ENCODE measurements around the gene SH3BGR. TPM values are rescaled to one million over a fixed set of nuclear protein-coding genes. Genes with fewer than 3 reads are reported as not detected.

SH3BGR gene
- total and polyA plus RNA-seq, 2 donors (not counting 3 experiments of a cell fraction or from before 2014, with no cell fraction given): 1.1 TPM; not detected in 1

DNA sequence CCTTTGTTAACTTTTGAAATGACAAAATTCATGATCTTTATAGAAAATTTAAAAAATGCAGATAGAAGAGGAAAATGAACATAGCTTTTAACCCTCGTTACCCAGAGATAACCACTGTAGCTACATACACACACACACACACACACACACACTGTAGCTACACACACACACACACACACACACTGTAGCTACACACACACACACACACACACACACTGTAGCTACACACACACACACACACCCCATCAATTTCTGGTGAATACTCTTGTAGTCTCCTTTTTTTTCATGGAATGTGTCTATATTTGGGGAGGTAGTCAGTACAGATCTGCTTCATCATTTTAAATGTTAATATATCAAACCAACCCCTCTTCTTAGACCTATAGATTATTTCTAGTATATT, 58.5 kb downstream of the SH3BGR start:
- dilution Hi-C loops (cut with MboI; ENCODE audit: extremely low pct_ligation_motif_present, low sequenced_read_pairs): loop anchor here (25.0 kb wide), 1 partner anchor 202 kb away; no protein-coding TSS in a partner anchor
- no TSS peak for BruUV-seq (replicated peaks)
- Histone ChIP-seq H3K9ac (replicated peaks; ENCODE audit: extremely low read depth, insufficient read depth, low read length) (no peak overlapping the region), H4K20me1 (replicated peaks; ENCODE audit: control insufficient read depth, extremely low read depth, insufficient read depth, low read length) (no peaks in the 10 kb centered on the region), H3K4me1 (ENCODE audit: control insufficient read depth, extremely low read depth, insufficient read depth, low read length) (no peaks in the 10 kb centered on the region), H3K36me3 (ENCODE audit: control insufficient read depth in 2 of 2, extremely low read depth in 1 of 2, insufficient read depth in 2 of 2, low read length in 2 of 2) (no peaks in the 10 kb centered on the region), H3K27ac (ENCODE audit: insufficient read depth, low read depth, low read length) (no peak overlapping the region), H3K79me2 (ENCODE audit: control insufficient read depth, insufficient read depth, low read length) (no peaks in the 10 kb centered on the region), H3K9me1 (replicated peaks; ENCODE audit: control insufficient read depth, extremely low read depth, insufficient read depth, low read length) (no peaks in the 10 kb centered on the region), H2AFZ (ENCODE audit: low read depth, low read length) (no peak overlapping the region), H3K4me3 (replicated peaks in 1 of 3; ENCODE audit: insufficient read depth in 1 of 3, low read depth in 1 of 3, low read length in 3 of 3) (no peak overlapping the region), H3K27me3 (ENCODE audit: control insufficient read depth in 2 of 2, insufficient read depth in 2 of 2, low read length in 2 of 2) (no peaks in the 10 kb centered on the region), H3K9me3 (replicated peaks; ENCODE audit: control insufficient read depth, insufficient read depth, low read length) (no peaks in the 10 kb centered on the region), H3K4me2 (ENCODE audit: insufficient read depth, low read length) (no peak overlapping the region)
- intact Hi-C loops (cut with micrococcal nuclease): no loop called here
- POLR2A ChIA-PET: no interaction called here
- CTCF ChIA-PET: interaction anchor here (0.9 kb wide), 1 partner anchor 8 kb away, joined by 4 read pairs; no protein-coding TSS in a partner anchor
- DNase-seq (ENCODE audit: low read depth, low spot score): no peak
- FAIRE-seq: no peak
- no peak for TF ChIP-seq FOS (IDR thresholded peaks at IDR 0.05; ENCODE audit: borderline replicate concordance, insufficient read depth, low read length)
- TF ChIP-seq POLR2A (IDR thresholded peaks at IDR 0.05; ENCODE audit: low read depth, low read length): no peak
- no peak for TF ChIP-seq POLR2AphosphoS5 (IDR thresholded peaks at IDR 0.05; ENCODE audit: insufficient read depth, low read depth, low read length)
- no peak for TF ChIP-seq JUN (IDR thresholded peaks at IDR 0.05; ENCODE audit: borderline replicate concordance, insufficient read depth, insufficient read length, low read depth)
- TF ChIP-seq MAX (IDR thresholded peaks at IDR 0.05; ENCODE audit: insufficient read depth, insufficient read length): no peak
- no peak for TF ChIP-seq GATA2 (IDR thresholded peaks at IDR 0.05; ENCODE audit: insufficient read depth, insufficient read length, low read depth, low read length)
- TF ChIP-seq MYC (IDR thresholded peaks at IDR 0.05; ENCODE audit: low read depth, low read length): no peak

DNA sequence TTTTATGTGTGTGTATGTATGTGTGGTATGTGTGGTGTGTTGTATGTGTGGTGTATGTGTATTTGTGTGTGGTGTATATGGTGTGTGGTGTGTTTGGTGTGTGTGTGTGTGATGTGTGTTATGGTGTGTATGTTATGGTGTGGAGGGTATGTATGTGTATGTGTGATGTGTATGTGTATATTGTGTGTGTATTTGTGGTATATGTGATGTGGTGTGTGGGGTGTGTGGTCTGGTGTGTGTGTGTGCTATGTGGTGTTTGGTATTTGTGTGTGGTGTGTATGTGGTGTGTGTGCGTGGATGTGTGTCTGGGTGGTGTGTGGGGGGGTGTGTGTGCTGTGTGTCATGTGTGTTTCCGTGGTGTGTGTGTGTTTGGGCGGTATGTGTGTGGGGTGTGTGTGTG, 59.3 kb downstream of the SH3BGR start:
- POLR2A ChIA-PET: no interaction called here

More for the DNA sequence above, 59.3 kb downstream of the SH3BGR start:
- Histone ChIP-seq H3K9me1 (replicated peaks; ENCODE audit: control insufficient read depth, extremely low read depth, insufficient read depth, low read length) (no peaks in the 10 kb centered on the region), H3K9ac (replicated peaks; ENCODE audit: extremely low read depth, insufficient read depth, low read length) (no peak overlapping the region), H3K79me2 (ENCODE audit: control insufficient read depth, insufficient read depth, low read length) (no peaks in the 10 kb centered on the region), H3K4me2 (ENCODE audit: insufficient read depth, low read length) (no peak overlapping the region), H3K27ac (ENCODE audit: insufficient read depth, low read depth, low read length) (no peak overlapping the region), H3K36me3 (ENCODE audit: control insufficient read depth in 2 of 2, extremely low read depth in 1 of 2, insufficient read depth in 2 of 2, low read length in 2 of 2) (no peaks in the 10 kb centered on the region), H2AFZ (ENCODE audit: low read depth, low read length) (no peak overlapping the region), H3K9me3 (replicated peaks; ENCODE audit: control insufficient read depth, insufficient read depth, low read length) (no peaks in the 10 kb centered on the region), H3K27me3 (ENCODE audit: control insufficient read depth in 2 of 2, insufficient read depth in 2 of 2, low read length in 2 of 2) (no peaks in the 10 kb centered on the region), H3K4me1 (ENCODE audit: control insufficient read depth, extremely low read depth, insufficient read depth, low read length) (no peaks in the 10 kb centered on the region), H4K20me1 (replicated peaks; ENCODE audit: control insufficient read depth, extremely low read depth, insufficient read depth, low read length) (no peaks in the 10 kb centered on the region), H3K4me3 (replicated peaks in 1 of 3; ENCODE audit: insufficient read depth in 1 of 3, low read depth in 1 of 3, low read length in 3 of 3) (no peak overlapping the region)
- DNase-seq (ENCODE audit: low read depth, low spot score): no peak
- dilution Hi-C loops (cut with MboI; ENCODE audit: extremely low pct_ligation_motif_present, low sequenced_read_pairs): loop anchor here (25.0 kb wide), 1 partner anchor 201 kb away; no protein-coding TSS in a partner anchor
- BruUV-seq (replicated peaks): no TSS peak
- no peak for TF ChIP-seq JUN (IDR thresholded peaks at IDR 0.05; ENCODE audit: borderline replicate concordance, insufficient read depth, insufficient read length, low read depth)
- TF ChIP-seq MYC (IDR thresholded peaks at IDR 0.05; ENCODE audit: low read depth, low read length): no peak
- TF ChIP-seq POLR2A (IDR thresholded peaks at IDR 0.05; ENCODE audit: low read depth, low read length): no peak
- TF ChIP-seq POLR2AphosphoS5 (IDR thresholded peaks at IDR 0.05; ENCODE audit: insufficient read depth, low read depth, low read length): no peak
- no peak for TF ChIP-seq GATA2 (IDR thresholded peaks at IDR 0.05; ENCODE audit: insufficient read depth, insufficient read length, low read depth, low read length)
- no peak for TF ChIP-seq FOS (IDR thresholded peaks at IDR 0.05; ENCODE audit: borderline replicate concordance, insufficient read depth, low read length)
- TF ChIP-seq, protein P1, sequence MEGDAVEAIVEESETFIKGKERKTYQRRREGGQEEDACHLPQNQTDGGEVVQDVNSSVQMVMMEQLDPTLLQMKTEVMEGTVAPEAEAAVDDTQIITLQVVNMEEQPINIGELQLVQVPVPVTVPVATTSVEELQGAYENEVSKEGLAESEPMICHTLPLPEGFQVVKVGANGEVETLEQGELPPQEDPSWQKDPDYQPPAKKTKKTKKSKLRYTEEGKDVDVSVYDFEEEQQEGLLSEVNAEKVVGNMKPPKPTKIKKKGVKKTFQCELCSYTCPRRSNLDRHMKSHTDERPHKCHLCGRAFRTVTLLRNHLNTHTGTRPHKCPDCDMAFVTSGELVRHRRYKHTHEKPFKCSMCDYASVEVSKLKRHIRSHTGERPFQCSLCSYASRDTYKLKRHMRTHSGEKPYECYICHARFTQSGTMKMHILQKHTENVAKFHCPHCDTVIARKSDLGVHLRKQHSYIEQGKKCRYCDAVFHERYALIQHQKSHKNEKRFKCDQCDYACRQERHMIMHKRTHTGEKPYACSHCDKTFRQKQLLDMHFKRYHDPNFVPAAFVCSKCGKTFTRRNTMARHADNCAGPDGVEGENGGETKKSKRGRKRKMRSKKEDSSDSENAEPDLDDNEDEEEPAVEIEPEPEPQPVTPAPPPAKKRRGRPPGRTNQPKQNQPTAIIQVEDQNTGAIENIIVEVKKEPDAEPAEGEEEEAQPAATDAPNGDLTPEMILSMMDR (IDR thresholded peaks at IDR 0.05; ENCODE audit: extremely low read depth in 1 of 2, insufficient read depth in 1 of 2, low read depth in 1 of 2, low read length in 2 of 2): no peak
- no peak for TF ChIP-seq EZH2 (IDR thresholded peaks at IDR 0.05; ENCODE audit: borderline replicate concordance, low read depth, low read length, severe bottlenecking)
- intact Hi-C loops (cut with micrococcal nuclease): no loop called here
- no peak for FAIRE-seq
- CTCF ChIA-PET: no interaction called here

All from endothelial cell of umbilical vein (primary cell).